GM21447 (cell line): ENCODE data around the gene CATSPER3.
"Not testable (repeated sequence)": the region's sequence is repeated elsewhere in the genome, so short reads cannot be mapped to it uniquely, and the experiment has no call there.

Experiments used
- ATAC-seq: cut with Tn5 transposase; IDR thresholded peaks from one replicate; pipeline ENCODE4 v1.9.1; 2021; ENCODE audit not compliant: unreplicated experiment

The CATSPER3 gene

DNA sequence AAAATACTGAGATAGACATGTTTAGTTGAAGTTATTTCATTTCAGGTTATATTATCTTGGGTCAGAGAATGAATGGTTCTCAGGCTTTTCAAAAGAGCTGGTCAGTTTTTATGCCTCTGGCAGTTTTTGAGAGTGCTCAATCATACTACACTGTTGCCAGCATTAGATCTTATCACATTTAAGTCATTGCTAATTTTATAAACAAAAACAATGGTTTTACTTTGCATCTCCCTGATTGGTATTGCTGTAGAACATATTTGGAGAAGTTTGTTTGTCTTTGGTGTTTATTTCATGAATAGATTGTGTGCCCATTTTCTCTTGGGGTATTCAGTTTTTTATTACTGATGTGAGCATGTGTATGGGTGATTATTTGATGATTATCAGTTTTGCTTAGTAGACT, 1.5 kb downstream of the CATSPER3 start:
- ATAC-seq, result no peak

DNA sequence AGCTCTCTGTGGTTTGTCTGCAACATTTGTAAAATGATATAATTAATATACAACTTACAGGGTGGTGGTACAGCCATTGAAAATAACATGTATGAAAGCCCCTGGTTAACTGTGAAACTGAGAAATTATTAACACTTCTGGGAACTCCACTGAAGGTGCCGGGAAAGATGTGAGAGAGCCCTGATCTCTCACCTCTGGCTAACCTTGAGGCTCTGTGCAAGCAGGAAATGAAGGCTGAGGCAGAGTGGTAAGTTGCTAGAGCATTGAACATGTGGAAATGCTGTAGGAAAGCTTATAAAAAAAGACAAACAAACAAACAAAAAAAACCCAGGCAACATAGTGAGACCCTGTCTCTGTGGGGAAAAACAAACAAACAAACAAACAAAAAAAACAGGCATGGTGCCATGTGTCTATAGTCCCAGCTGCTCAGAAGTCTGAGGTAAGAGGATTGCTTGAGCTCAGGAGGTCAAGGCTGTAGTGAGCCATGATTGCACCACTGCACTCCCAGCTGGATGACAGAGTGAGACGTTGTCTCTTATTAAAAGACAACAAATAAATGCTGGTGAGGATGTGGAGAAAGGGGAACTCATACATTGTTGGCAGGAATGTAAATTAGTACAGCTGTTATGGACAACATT, 7.5 kb downstream of the CATSPER3 start:
- no peak for ATAC-seq

DNA sequence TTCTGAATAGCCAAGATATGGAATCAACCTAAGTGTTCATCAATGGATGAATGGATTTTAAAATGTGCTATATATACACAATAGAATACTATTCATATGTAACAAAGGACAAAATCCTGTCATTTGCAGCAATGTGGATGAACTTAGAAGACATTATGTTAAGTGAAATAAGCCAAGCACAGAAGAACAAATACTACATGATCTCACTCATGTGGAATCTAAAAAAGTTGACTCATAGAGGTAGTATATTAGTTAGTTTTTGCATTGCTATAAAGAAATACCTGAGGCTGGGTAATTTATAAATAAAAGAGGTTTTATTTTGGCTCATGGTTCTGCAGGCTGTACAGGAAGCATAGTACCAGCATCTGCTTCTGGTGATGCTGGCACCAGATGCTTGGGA, 8.1 kb downstream of the CATSPER3 start:
- ATAC-seq, result no peak

DNA sequence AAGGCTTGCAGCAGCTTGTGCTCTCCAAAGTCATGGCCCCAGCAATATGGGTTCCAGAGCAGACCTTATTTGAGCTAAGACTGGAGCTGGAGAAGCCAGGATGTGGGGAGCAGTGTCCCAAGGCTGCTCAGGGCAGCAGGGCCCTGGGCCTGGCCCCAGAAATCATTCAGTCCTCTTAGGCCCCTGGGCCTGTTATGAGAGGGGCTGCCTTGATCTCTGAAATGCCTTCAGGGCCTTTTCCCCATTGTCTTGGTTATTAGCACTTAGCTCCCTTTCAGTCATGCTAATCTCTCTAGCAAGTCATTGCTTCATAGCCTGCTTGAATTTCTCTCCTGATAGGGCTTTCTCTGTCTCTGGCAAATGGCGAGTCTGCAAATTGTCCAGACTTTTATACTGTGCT, 9.1 kb downstream of the CATSPER3 start:
- no peak for ATAC-seq

DNA sequence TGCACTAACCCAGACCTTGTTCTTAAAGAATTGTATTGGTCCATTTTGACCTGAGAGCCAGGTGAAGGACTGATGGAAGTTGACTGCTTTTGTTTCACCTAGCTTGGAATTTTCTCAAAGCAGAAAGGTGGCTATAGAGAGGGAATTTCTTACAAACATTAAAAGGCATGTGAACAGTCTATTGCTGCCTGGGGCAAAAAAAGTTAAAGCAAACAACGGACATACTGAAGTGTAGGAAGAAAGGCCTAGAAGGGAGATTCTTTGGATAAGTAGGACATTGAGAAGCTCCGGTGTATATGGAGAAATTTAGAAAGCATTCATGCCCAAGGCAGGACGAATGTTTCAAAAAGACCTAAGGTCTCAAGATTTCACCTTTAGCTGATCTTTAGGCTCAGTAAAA, 11.7 kb downstream of the CATSPER3 start:
- no peak for ATAC-seq

DNA sequence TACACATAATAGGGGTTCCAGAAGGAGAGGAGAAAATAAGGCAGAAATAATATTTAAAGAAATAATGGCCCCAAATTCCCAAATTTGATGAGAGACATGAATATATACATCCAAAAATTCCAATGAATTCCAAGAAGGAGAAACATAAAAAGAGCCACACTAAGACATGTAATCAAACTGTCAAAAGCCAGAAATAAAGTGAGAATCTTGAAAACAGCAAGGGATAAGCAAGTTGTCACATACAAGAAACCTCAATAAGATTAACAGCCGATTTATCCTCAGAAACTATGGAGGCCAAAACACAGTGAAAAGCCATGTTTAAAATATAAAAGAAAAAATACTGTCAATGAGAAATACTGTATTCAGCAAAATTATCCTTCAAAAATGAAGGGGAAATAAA, 14.5 kb downstream of the CATSPER3 start:
- ATAC-seq, result no peak

DNA sequence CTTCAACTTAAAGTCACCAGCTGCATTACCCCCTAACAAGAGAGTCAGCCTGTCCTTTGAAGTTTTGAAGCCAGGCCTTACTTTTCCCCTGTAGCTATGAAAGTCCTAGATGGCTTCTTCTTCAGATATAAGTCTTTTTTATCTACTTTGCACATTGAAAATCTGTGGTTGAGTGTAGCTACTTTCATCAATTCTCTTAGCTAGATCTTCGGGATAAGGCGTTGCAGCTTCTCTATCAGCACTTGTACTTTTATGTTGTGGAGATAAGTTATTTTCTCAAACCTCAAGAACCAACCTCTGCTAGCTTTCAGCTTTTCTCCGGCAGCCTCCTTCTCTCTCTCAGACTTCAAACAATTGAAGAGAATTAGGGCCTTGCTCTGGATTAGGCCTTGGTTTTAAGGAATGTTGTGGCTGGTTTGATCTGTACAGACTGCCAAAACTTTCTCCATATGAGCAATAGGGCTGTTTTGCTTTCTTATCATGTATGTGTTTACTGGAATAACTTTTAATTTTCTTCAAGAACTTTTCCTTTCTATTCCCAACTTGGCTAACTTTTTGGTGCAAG, 21.6 kb downstream of the CATSPER3 start:
- ATAC-seq, result no peak

DNA sequence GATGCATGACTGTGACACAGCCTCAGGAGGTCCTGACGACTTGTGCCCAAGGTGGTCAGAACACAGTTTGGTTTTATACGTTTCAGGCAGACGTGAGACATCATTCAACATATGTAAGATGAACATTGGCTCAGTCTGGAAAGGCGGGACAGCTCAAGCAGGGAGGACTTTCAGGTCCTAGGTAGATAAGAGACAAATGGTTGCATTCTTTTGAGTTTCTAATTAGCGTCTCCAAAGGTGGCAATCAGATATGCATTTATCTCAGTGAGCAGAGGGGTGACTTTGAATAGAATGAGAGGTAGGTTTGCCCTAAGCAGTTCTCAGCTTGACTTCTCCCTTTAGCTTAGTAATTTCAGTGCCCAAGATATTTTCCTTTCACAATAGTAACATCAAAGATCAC, 22.5 kb downstream of the CATSPER3 start:
- ATAC-seq, result not testable (repeated sequence)

DNA sequence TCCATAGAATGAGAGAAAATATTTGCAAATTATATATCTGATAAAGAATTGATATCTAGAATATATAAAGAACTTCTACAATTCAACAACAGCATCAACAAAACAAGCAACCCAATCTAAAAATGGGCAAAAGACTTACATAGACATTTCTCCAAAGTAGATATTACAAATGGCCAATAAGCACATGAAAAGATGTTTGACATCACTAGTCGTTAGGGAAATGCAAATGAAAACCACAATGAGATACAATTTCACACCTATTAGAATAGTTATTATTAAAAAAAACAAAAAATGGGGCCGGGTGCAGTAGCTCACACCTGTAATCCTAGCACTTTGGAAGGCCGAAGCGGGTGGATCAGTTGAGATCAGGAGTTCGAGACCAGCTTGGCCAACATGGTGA, 24.4 kb downstream of the CATSPER3 start:
- ATAC-seq, result no peak

DNA sequence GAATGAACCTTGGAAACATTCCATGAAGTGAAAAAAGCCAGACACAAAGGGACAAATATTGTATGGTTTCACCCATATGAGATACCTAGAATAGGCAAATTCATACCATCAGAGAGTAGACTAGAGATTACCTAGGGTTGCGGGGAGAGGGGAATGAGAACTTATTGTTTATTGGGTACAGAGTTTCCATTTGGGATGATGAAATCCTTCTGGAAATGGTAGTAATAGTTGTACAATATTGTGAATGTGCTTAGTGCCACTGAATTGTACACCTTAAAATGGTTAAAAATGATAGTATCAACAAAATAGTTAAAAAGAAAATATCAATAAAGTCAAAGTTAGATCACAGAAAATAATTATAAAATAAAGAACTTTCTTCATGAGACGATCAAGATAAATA, 25.5 kb downstream of the CATSPER3 start:
- ATAC-seq, result no peak

DNA sequence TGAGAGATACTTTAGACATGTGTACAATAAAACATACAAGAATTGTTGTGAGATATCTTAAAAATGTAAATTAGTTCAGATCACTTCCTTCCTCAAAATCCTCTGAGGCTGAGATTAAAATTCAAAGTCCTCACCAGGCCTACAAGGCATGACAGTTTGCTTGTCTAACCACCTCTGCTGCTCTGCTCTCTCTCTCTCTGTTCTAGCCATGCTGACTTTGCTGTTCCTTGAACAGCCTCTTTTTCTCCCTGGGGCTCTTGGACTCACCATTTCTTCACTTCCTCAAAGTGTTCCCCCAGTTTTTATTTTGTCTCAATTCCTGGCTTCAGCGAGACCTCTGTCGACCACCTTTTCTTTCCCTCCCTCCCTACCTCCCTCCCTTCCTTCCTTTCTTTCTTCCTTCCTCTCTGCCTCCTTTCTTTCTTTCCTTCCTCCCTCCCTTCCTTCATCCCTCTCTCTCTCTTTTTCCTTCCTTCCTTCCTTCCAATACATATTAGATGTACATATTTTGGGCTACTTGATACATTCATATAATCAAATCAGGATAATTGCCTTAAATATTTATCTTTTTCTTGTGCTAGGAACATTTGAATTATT, 27.0 kb downstream of the CATSPER3 start:
- ATAC-seq, result no peak

DNA sequence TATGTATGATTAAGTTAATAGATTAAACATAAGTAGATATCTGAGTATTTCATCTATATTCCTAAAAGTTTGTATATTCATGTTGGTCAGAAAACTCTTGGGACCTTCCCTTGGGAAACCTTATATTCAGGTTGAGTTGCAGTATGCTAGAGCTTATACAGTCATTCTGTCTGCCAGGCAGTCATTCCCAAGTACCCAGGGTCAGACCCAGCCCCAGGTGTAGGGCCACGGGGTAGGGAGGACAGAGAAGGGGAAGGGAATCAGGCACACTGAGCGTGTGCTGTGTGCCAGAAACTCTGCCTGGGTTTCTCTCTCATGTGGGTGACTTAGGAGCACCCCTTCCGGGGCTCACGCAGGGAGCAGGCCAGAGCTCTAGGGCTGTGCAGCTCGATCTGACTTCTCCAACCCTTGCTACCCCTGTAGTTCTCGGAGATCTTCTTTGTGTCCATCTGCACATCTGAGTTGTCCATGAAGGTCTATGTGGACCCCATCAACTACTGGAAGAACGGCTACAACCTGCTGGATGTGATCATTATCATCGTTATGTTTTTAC, 28.2 kb downstream of the CATSPER3 start:
- ATAC-seq, result no peak

DNA sequence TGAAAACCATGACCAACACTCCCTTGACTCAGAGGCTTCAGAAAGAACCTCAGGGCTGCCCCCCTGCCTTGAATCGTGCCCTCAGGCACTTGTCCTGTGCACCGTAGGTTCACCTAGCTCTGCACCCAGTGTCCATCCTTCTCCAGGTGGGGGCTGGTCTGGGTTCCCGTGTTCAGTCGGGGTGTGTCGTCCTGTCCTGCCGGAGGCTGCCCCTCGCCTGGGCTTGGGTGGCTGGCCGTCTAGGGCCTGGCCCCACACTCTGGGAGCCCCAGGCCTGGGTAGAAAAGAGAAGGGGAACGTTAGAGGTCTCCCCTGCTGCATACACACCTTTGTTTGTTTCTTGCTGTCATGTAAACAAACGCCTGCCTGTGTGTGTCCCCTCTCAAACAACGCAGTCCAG, 29.3 kb downstream of the CATSPER3 start:
- no peak for ATAC-seq

DNA sequence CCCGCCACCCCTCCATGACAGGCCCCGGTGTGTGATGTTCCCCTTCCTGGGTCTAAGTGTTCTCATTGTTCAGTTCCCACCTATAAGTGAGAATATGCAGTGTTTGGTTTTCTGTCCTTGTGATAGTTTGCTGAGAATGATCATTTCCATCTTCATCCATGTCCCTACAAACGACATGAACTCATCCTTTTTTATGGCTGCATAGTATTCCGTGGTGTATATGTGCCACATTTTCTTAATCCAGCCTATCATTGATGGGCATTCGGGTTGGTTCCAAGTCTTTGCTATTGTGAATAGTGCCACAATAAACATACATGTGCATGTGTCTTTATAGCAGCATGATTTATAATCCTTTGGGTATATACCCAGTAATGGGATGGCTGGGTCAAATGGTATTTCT, 30.4 kb downstream of the CATSPER3 start:
- not testable (repeated sequence) for ATAC-seq

DNA sequence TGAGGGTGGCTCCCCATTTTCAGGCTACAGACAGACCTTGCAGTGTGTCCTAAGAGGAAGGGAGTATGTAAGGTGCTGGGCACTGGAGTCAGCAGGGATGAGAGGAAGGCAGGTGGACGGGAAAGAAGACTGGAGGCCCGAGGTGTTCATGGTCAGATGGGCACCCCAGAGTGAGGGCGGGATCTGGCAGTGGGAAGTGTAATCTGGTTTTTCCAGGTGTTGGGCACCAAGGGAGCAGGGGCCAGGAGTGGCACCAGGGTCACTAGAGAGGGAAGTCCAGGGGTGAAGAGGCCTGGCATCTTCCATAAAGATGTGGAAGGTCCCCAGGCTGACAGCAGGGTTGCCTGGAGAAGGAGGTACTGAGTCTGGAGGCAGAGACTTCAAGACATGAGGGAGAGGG, 36.7 kb downstream of the CATSPER3 start:
- no peak for ATAC-seq

DNA sequence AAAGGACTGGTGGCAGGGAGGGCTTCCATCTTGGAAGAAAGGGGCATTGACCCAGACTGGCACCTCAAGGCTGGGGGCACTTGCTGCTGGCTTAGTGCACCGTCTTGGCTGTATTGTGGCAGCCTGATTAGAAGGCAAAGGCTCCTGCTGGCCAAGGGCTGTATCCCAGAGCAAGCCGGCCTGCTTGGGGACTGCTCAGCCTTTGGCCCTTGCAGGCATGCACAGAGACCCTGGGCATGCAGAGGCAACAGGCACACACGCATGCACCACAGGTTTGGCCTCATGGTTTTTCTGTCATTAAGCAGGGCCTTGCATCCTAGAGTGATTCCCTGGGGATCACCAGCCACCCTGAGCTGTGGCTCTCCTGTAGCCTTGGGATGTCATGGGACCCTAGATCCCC, 37.4 kb downstream of the CATSPER3 start:
- ATAC-seq, result no peak

DNA sequence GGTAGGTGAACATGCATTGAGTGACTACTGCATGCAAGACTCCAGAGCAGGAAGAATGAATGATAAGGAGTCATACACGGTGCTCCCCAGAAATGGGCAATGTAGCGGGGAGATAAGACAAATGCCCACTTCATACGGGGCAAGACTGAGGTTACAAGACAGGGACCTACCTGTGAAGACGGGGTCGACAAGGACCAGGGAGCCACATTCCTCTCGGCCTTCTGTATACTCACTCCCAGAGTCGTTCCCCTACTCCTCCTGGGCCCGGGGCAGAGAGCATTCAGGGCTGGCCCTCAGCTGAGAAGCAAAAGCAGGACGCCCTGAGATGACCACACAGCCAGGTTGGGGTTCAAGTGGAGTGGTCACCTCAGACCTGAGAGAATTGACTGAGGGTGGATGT, 39.6 kb downstream of the CATSPER3 start:
- ATAC-seq, result no peak

DNA sequence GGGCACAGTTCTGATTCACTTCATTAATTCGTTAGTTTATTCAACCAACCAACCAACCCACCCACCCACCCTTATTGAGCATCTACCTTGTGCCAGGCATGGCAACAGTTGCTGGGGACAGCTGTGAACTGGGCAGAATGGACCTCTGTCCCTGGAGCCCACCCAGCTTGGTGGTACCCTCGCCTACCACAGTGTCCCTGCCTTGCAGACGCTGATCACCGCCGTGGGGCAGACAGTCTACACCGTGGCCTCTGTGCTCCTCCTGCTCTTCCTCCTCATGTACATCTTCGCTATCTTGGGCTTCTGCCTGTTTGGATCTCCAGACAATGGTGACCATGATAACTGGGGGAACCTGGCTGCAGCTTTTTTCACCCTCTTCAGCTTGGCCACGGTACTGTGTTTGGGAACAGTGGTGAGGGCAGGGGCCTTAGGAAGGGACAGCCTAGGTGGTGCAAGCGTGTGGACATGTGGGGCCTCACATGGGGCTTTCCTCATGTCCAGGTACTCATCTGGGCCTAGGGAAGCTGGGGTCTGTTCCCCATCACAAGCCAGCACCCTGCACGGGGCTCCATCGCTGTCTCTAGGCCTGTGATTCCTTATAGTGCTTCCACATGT, 40.1 kb downstream of the CATSPER3 start:
- no peak for ATAC-seq

DNA sequence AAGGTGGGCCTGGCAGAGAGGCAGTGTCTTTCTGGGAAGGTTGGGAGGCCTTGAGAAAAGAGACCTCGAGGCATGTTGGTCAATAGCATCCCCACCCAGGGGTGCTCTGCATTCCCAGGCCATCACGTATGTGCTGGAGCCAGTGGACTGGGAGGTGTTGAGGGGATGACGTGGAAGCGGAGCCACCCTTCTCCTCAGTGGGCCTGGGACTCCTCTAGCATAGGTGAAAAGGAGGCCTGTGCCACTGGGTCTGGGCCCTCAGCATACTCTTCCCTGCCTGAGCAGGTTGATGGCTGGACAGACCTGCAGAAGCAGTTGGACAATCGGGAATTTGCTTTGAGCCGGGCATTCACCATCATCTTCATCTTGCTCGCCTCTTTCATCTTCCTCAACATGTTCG, 40.8 kb downstream of the CATSPER3 start:
- no peak for ATAC-seq

DNA sequence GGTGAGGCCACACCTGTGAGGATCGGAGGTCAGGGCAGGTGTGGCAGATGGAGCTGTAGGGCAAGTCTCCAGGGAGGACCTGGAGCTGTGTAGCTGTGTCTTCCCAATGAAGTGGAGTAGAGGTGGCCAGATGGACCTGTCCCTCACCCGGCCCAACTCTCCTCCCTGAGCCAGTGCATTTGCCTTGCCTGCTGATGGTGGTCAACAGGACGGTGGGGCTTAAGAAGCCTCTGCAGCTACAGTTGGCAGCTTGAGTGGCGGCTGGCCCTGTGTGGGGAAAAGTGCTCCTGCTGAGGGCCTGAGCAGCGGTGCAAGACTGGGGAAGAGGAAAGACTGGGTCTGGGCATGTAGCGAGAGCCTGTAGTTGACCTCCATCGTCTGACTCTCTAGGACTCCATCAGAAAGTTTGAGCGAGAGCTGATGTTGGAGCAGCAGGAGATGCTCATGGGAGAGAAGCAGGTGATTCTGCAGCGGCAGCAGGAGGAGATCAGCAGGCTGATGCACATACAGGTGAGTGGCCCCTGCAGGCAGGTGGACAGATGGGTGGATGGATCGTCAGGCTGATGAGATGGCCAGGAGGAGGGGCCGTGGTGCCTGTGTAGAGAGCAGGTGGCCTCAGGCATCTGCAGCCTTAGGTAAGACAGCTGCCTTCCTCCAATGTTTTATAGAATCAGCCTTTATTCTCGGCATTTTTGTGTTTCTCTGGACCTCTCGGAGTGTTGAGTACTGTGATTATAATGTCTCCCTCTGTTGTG, 41.5 kb downstream of the CATSPER3 start:
- no peak for ATAC-seq

DNA sequence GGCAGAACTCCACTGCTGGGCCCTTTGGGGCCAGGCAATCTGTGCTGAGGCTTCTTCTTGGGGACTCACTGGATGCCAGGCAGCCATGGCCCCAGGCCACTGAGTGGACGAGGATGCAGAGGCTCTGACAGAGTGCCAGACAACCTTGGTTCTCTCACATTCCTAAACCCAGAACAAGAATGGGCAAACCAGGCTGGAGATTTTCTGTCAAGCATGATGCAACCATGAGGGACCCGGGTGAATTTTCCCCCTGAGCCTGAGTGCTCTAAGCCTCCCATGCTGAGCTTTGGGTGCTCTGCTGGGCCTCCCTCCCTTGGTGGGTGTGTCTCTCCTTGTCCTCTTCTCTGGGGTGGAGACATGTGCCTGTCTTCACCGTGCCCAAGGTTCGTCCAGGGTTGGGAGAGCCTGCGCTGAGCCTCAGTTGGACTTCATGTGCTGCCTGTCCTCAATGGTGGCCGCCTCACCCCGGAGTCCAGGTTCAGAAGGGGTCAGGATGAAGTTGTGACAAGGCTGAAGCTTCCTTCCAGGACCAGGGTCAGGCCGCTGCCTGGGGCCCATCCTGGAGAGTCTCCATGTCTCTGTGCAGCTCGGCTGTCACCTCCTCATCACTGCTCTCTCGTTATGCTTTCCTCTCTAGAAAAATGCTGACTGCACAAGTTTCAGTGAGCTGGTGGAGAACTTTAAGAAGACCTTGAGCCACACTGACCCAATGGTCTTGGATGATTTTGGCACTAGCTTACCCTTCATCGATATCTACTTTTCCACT, 42.2 kb downstream of the CATSPER3 start:
- no peak for ATAC-seq
